NCI-H1105 treated with DMSO at 0.1 percent for 48 hours (cell line): ENCODE measurements around the gene TVP23C.

Source experiments
- DNase-seq: peaks from one replicate; lab custom pipeline; 2025; lab: John Stamatoyannopoulos, UW

TVP23C gene

DNA sequence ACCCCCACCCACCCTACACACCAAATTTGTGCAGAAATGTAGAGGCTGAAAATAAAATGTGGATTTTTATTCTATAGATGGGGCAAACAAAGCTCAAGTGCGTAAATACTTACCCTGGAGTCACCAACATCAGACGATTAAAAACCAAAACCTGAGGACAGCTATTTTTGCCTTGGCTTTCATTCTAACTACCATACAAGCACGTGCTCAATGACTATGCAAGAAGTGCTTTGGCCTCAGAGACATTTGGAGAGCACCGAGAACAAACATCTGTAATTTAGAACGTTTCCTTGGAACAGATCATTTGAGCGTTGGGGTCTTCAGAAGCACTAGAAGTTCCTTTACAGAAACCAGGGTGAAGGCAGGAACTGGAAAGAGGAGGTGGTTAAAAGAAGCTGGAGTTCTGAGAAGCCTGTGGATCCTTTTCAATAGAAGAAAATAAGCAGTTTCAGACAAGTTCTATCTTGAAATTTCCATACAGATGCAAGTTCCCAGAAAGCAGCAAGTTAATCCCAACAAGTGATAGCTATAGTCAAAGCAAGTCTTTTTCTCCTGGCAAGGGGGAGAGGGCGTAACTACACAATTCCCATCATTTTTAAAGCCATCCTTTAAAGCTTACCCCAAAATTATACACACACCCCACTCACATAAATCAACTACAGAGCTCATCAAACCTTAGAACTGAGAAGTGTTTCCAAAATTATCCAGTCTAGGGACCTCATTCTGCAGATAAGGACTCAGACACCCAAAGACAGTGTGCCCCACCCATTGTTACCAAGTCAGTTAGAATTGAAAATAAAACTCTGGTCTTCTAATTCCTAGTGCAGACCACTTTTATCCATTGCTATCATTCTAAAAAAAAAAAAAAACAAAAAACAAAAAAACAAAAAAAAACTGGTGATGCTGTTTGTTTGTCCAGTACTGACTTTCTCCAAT, 66.3 kb downstream of the TVP23C start:
- DNase-seq, result no peak

DNA sequence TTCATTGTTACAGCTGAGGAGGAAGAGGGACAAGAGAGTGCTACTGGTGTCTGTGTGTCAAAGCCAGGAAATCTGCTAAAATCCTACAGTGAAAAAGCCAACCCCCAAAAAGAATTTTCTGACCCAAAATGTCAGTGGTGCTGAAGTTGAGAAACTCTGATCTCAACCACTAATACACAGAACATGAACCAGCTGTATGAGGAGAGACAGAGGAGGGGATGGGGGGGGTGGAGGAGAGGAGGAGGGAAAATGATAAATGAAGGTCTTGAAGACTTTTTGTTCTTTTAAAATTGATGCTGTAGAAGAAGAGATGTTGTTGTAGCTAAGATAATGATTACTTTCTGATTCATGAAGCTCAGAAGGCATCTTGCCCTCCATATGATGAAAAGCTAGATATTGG, 68.5 kb downstream of the TVP23C start:
- DNase-seq, result no peak

DNA sequence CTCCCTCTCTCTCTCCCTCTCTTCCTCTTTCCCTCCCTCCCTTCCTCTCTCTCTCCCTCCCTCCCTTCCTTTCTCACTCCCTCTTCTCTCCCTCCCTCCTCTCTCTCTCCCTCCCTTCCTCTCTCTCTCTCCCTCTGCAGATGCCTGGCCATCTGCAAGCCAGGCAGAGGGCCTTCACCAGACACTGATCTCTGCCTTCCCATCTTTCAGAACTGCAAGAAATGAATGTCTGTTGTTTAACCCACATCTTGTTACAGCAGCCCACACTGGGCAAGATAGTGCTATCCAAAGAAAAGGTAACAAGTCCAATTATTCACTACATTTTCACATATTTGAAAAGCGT, 69.6 kb downstream of the TVP23C start:
- no peak for DNase-seq

DNA sequence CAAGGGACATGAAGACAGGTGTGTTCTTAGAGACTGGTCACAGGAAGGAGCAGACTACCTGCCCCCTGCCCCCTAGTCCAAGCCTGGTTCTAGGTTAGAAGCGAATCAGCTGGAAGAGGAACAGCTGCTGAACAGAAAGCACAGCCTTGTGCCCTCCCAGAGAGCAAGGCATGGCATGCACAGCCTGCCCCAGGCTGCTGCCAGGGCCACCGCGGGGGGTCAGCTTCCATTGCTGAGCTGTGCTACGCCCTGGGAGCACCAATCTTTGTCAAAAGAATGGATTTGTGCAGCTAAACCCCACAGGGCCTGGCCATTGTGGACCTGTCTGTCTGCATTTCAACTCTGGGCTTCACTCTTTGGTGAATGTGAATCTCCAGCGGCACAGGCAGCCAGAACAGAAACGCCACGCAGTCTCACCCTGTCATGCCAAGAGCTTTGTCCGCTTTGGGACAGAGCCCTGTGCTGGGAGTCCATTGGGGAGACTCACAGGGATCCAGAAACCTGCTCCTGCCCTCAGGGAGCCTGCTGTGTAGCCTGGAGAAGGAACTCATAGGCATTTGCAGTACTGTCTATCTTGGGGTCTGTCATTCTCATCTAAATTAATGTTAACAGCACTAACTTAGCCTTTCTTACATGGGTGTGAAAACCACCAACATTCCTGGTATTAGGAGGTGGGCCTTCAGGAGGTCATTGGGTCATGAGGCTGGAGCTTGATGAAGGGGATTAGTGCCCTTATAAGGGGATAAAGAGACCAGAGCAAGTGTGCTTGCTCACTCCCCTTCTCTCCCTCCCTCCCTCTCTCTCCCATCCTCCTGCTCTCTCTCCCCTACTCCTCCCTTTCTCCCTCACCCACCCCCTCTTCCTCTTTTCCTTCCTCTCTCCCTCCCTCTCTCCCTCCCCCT, 70.2 kb downstream of the TVP23C start:
- no peak for DNase-seq

DNA sequence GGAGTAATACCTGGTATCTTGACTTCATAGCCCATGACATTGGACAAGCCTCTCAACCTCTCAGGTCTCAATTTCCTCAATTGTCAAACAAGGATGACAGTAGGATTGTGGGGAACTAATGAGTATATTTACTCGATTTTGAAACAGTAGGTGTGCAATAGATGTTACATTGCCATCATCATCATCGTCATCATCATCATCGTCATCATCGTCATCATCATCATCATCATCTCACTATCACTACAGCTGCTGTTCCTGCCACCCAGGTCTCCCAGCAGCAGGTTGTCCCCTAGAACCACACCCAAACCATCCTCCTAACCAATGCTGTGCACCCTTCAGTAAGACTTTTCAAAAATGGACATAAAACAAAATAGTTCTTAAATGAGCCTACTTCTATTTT, 71.1 kb downstream of the TVP23C start:
- DNase-seq, result no peak

DNA sequence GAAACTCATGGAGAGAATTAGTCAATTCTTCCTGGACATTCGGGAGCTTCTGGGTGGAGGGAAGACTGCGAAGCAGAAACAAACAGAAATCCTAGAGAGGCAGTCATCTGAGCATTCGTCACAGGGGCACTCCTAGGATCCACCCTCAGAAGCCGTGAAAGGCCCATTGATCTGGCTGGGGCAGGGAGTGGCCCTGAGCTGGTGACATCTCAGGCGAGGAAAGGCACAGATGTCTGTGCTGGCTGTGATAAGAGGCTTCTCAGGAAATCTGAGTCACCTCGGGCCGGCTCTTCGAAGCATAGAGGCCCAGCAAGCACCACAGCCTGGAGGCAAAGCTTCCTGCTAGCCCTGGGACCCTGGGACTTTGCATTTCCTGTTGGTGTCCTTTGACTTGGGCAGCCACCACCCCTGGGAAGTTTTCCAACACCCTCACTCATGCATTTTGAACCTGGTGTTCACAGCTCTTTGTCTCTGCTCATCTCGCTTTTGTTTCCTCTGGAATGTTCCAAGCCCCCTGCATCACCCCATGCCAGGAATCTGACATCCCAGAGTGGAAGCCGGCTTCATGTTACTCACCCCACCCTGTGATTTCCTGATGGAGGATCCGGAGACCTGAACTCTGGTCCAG, 72.5 kb downstream of the TVP23C start:
- DNase-seq, result no peak

DNA sequence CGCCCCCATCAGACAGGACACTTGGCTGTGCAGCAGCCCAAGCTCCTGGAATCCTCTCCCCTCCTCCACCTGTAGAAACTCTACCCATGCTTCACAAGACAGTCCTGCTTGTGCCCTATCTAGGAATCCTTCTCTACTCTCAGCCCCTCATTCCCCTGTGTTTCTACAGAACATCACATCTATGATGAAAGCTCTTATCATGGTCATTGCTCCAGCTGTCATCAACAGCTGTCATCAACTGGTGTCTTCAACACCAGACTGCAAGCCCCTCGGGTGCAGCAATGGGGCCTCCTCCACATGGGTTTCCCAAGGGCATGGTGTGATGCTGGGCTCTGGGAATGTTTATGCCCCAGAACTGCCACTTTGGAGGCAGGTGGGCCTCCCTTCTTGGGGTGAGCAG, 74.7 kb downstream of the TVP23C start:
- DNase-seq, result no peak

DNA sequence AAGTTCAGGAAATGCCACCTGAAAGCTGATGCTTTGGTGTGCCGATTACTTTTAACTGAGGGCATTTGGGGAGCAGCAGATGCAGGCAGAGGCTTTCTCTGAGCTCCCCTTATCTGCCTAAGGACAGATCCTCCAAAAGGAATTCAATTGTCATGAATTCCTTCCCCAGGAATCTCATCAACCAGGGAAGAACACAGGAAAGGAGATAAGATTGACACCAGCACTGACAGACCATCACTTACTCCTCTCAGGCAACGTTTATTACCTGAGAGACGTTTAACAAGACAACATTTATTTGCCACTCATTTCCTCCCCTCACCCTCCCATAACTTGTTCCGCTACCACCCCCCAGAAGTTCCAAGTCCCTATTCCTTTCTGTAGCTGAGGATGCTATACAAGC, 78.2 kb downstream of the TVP23C start:
- DNase-seq, result no peak

DNA sequence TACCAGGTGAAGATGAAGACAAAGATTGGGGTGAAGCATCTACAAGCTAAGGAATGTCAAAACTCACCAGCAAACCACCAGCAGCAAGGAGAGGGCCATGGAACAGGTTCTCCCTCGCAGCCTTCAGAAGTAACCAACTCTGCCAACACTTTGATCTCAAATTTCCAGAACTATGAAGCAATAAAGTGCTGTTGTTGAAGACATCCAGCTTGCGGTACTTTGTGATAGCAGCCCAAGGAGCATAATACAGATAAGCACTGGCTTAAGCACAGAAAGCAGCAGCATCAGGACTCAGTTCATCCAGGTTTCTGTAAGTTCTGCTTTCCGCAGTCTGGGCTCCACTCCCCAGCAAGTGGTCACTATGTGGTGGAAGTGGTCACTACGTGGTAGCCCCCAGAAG, 79.9 kb downstream of the TVP23C start:
- DNase-seq, result no peak

DNA sequence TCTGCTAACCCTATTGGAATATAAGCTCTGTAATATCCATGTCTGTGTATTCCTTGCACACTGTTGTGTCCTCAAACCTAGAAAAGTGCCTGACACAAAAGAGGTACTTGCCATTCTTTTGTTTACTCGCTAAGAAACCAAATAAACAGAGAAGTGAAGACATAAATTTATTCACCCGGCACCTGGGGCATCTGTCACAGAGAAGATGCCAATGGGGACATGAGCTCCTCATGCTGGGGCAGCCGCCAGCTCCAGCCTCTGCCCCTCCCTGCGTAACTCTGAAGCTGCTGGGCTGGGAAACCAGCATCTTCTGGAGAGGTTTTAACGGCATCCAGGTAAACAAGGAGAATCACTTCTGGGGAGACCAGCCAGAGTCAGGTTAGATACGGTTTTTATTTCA, 80.8 kb downstream of the TVP23C start:
- no peak for DNase-seq

DNA sequence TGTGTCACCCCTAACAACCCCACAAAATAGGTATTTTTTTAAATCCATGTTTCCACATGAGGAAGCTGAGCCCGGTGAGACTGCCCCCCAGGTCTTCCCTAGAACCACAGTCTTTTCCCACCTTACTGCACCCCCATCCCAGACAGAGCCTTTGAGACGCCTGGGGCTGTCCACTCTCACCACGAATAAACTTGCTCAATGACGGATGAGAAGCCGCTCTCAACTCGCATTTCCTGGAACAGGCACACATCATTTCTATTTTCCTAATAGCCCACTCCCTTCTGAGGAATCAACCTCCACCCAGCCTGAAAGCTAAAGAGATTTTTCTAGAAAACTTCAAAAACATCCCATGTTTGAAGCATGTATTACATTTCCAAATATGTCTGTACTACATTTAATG, 81.8 kb downstream of the TVP23C start:
- no peak for DNase-seq

DNA sequence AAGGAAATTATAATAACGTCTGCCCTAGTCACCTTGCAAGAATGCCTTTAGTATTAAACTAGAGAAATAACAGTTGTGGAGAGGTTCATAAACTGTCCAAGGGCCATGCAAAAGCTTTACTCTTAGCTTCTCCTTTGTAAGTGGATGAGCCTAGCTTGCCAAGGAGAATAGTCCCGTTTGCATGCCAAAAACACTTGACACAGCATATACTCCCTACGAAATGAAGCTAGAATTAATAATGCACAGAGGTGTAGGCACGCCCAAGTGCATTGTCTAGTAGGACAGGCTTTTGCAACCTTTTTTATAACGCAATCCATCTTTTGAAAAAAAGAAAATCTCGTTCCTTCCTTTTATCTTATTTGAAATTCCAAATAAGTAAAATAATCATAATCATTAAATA, 83.1 kb downstream of the TVP23C start:
- no peak for DNase-seq

DNA sequence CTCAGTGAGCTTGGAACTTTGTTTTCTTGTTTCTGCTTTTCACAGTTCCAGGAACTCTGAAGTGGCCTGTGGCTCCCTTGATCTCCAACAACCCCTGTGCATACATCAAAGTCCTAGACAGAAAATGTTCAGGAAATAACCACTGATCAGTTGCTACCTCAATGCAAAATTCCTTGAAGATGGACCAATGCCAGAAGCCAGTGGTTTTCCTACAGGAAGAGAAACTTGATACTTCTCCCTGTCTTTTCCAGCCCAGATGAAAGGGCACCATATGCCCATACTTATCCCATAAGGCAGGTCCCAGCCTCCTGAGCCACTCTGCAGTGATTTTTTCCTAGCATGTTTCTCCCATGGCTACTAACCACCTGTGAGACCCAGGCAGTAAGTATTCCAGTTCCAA, 83.6 kb downstream of the TVP23C start:
- no peak for DNase-seq

DNA sequence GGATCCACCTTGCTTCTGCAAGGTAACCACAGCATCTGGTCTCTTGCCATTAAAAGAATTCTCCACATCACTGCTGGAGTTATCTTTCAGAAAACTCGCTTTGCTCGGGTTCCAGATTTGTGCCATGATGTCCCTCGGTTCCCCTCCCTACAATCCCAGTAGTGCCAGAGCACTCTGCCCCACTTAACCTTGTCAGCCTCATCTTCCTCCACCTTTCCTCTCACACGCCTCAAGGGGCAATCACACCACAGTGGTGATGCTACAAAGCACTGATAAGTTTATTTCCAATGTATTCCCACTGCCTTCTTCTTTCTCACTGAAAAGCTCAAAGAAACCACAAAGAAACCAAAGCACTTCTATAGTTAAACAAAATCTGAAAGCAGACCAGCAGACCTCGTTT, 84.4 kb downstream of the TVP23C start:
- no peak for DNase-seq

DNA sequence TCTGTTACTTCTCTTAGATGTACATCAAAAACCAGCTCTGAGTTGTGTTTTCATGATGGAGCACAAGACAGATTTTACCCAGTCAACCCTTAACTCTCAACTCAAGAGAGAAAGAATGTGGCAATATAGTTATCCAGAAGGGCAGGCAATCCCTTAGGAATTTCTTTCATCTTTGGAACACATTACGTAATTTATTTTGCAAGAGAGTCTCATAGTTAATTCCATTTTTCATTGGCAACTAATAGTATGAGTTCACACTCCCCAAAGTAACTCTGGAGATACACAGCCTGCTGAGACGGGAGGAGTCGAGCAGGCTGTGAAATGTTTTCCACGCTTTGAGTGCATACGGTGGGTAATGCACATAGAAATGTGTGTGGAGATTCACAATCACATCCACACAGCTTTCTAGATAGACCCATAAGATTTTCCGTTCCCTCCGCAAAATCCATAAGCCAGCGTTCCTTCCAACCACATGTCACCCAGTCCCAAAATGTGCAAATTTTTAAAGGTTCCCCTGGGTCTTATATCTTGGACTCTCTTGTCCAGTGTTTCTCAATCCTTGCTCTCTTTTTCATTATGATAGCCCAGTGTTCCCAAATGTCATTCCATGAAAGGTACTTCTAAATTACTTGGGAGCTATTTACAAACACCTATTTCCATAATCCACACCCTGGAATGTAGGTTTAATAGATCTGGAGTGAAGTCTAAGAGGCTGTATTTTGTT, 87.5 kb downstream of the TVP23C start:
- no peak for DNase-seq

DNA sequence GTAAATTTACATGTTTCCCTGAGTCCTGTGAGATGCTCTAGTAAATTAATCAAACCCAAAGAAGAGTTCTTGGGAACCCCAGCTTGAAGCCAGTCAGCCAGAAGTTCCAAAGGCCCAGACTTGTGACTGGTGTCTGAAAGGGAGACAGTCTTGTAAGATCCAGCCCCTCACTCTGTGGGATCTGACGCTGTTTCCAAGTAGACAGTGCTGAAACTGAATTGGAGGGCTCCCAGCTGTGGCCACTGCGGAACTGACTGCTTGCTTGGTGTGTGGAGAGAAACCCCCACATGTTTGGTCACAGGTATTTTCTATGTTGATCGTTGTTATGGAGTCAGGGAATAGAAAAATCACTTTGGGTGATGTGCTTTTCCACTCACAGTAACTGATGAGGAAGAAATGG, 90.4 kb downstream of the TVP23C start:
- DNase-seq, result no peak

DNA sequence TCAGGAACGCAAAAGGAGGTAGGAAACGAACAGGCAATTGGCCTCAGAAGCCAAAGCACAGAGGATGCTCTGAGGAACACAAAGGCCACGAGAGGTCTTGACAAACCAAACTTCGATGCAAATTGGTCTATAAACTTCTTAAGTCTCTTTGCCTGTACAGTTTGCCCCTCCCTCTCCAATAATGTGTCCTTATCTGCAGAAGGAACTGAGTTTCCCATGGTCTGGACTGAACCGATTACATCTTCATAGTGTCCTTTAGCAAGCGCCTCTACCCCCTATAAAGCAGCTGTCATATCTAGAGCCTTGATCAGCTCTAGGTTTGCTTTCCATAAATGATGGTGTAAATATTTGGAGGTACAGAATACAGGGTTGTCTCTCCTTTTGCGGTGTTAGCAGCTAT, 92.7 kb downstream of the TVP23C start:
- DNase-seq, result no peak

DNA sequence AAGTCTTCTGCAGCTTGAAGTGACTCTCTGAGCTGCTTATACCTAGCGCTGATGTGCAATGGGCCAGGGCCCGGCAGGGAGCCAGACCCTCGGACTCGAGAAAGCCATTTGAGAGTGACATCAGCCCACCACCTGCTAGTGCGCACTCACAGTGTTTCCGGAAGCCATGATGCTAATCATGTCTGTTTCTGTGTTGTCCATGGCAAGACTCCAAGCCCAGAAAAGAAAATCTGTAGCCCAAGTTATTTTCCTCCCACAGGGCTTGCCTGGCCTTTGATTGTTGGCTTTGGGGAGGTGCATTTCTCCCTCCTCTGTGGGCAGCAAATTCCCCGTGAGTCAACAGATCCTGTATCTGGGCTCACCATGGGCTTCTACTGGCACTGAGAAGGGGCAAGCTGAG, 94.0 kb downstream of the TVP23C start:
- no peak for DNase-seq

DNA sequence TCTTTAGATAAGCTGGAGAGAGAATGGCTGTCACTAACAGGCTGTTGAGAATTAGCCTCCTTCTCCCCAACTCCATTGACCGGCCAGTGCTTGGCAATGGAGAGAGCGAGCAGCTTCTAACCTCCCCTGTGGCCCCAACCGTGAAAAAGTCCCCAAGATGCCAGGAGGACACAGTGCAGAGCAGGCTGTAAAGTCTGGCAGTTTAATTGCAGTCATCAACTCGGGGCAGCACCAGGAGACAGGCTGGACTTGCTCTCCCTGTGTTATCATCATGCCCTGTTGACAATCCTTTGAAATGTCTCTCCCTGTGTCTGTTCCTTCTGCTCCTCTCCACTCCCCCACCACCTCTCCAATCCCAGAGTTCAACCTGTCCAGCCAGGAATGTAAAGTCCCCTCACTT, 95.2 kb downstream of the TVP23C start:
- no peak for DNase-seq

DNA sequence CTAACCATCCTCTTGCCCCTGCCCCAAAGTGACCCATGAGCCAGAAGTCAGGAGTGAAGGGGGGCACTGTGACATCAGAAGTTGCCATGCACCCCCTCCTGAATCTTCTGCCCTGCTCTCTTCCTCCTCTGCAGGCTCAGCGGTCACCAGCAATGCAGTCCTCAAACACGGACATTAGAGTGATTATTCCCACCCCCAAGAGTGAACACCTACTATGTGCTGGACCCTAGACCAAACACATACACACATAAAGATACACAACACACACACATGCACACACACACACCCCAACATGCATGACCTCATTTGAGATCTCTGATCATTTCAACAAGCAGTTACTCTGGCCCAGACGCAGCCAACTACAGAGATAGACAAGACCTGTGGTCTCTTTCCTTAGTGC, 95.7 kb downstream of the TVP23C start, which contains the start of gene CDRT4:
Gene CDRT4 (minus strand): TSS at position 30 of the 400 bp plus-strand sequence. CDS start 27,383 bp downstream, outside the sequence.
- DNase-seq, result no peak

DNA sequence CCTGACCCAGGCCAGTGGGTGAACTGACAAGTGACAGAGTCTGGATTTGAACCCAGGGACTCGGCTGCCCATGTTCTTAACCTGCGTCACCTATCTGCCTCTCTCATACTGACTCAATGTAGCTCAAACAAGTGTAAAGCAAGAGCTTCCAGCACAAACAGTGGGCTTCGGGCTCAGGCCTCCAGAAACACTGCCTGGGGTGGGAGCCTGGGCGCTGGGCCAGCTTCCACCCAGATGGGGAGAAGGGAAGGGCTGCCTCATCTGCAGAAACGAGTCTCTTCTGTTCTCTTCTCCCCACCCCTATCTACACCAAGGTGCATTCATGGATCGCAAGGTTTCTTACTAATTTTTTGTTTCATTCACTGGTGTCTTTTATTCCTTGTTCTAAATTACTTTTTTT, 97.2 kb downstream of the TVP23C start:
- DNase-seq, result no peak
